Liver (tissue), 3 donors: Measurements from ENCODE around the gene AP1S2.

ENCODE experiments used
- ATF3 ChIP-seq: IDR thresholded peaks from 2 replicates; pipeline ENCODE4 v1.6.1; 2016; ENCODE audit warnings: antibody characterized with exemption
- EGR1 ChIP-seq, 2 donors: IDR thresholded peaks; 2 replicates each; pipeline ENCODE4 v1.6.1; 2016 to 2018; ENCODE audit warnings: antibody characterized with exemption in 2 of 2, low read depth in 2 of 2
- GABPA ChIP-seq, 2 donors: IDR thresholded peaks in 1 of 2; conservative IDR thresholded peaks in 1 of 2; 2 replicates each; pipeline ENCODE4 v1.6.1; 2016; ENCODE audit warnings: antibody characterized with exemption in 2 of 2, mild to moderate bottlenecking in 1 of 2, moderate library complexity in 1 of 2
- HNF4G ChIP-seq: IDR thresholded peaks from 2 replicates; pipeline ENCODE4 v1.6.1; 2016; ENCODE audit warnings: antibody characterized with exemption
- JUND ChIP-seq, 2 donors: IDR thresholded peaks; 2 replicates each; pipeline ENCODE4 v1.6.1; 2016; ENCODE audit warnings: antibody characterized with exemption in 2 of 2
- RAD21 ChIP-seq, 2 donors: IDR thresholded peaks; 2 replicates each; pipeline ENCODE4 v1.6.1; 2016; ENCODE audit warnings: antibody characterized with exemption in 2 of 2, mild to moderate bottlenecking in 2 of 2
- RXRA ChIP-seq, 2 donors: IDR thresholded peaks; 2 replicates each; pipeline ENCODE4 v1.6.1; 2017 to 2018; ENCODE audit warnings: antibody characterized with exemption in 2 of 2, mild to moderate bottlenecking in 1 of 2
- SP1 ChIP-seq: IDR thresholded peaks from 2 replicates; pipeline ENCODE4 v1.6.1; 2018; ENCODE audit warnings: antibody characterized with exemption, mild to moderate bottlenecking
- TAF1 ChIP-seq: conservative IDR thresholded peaks from 2 replicates; pipeline ENCODE4 v1.6.1; 2016; ENCODE audit warnings: antibody characterized with exemption, mild to moderate bottlenecking
- YY1 ChIP-seq: IDR thresholded peaks from 2 replicates; pipeline ENCODE4 v1.6.1; 2016; ENCODE audit warnings: antibody characterized with exemption, mild to moderate bottlenecking
- TF ChIP-seq, protein P1 (sequence below): fragments of 150-350 bp; IDR thresholded peaks from 2 replicates; pipeline ENCODE4 v1.5.1; 2017; ENCODE audit warnings: improper control_type of control experiment, low read depth, low read length; ENCODE audit not compliant: missing input control
- TF ChIP-seq, protein P2 (sequence below): IDR thresholded peaks from 2 replicates; pipeline ENCODE4 v1.6.1; 2016; ENCODE audit warnings: antibody characterized with exemption
- TF ChIP-seq, protein P3 (sequence below): IDR thresholded peaks from 2 replicates; pipeline ENCODE4 v1.6.1; 2016; ENCODE audit warnings: antibody characterized with exemption, mild to moderate bottlenecking
- donor health status: healthy.
- donor health status: healthy.

GRCh38 chrX:15848576-15848975, 6.0 kb downstream of the AP1S2 start:
- TF ChIP-seq, protein P1, sequence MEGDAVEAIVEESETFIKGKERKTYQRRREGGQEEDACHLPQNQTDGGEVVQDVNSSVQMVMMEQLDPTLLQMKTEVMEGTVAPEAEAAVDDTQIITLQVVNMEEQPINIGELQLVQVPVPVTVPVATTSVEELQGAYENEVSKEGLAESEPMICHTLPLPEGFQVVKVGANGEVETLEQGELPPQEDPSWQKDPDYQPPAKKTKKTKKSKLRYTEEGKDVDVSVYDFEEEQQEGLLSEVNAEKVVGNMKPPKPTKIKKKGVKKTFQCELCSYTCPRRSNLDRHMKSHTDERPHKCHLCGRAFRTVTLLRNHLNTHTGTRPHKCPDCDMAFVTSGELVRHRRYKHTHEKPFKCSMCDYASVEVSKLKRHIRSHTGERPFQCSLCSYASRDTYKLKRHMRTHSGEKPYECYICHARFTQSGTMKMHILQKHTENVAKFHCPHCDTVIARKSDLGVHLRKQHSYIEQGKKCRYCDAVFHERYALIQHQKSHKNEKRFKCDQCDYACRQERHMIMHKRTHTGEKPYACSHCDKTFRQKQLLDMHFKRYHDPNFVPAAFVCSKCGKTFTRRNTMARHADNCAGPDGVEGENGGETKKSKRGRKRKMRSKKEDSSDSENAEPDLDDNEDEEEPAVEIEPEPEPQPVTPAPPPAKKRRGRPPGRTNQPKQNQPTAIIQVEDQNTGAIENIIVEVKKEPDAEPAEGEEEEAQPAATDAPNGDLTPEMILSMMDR: no peak
- TF ChIP-seq TAF1 (no peak), ATF3 (no peak), YY1 (no peak), JUND (IDR thresholded peaks at IDR 0.05) (no peak), GABPA (IDR thresholded peaks at IDR 0.05 in 1 of 2, conservative IDR thresholded peaks at IDR 0.05 in 1 of 2) (no peak), SP1 (no peak), RAD21 (IDR thresholded peaks at IDR 0.05) (no peak), HNF4G (no peak), EGR1 (IDR thresholded peaks at IDR 0.05; ENCODE audit: low read depth in 2 of 2) (no peak), RXRA (IDR thresholded peaks at IDR 0.05) (no peak)
- TF ChIP-seq, protein P2, sequence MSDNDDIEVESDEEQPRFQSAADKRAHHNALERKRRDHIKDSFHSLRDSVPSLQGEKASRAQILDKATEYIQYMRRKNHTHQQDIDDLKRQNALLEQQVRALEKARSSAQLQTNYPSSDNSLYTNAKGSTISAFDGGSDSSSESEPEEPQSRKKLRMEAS: no peak
- TF ChIP-seq, protein P3, sequence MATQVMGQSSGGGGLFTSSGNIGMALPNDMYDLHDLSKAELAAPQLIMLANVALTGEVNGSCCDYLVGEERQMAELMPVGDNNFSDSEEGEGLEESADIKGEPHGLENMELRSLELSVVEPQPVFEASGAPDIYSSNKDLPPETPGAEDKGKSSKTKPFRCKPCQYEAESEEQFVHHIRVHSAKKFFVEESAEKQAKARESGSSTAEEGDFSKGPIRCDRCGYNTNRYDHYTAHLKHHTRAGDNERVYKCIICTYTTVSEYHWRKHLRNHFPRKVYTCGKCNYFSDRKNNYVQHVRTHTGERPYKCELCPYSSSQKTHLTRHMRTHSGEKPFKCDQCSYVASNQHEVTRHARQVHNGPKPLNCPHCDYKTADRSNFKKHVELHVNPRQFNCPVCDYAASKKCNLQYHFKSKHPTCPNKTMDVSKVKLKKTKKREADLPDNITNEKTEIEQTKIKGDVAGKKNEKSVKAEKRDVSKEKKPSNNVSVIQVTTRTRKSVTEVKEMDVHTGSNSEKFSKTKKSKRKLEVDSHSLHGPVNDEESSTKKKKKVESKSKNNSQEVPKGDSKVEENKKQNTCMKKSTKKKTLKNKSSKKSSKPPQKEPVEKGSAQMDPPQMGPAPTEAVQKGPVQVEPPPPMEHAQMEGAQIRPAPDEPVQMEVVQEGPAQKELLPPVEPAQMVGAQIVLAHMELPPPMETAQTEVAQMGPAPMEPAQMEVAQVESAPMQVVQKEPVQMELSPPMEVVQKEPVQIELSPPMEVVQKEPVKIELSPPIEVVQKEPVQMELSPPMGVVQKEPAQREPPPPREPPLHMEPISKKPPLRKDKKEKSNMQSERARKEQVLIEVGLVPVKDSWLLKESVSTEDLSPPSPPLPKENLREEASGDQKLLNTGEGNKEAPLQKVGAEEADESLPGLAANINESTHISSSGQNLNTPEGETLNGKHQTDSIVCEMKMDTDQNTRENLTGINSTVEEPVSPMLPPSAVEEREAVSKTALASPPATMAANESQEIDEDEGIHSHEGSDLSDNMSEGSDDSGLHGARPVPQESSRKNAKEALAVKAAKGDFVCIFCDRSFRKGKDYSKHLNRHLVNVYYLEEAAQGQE: no peak
